SU-DHL-6 (cell line): ENCODE data around the gene WASF3.

ENCODE experiments used
- H2AFZ ChIP-seq: fragments of 200-600 bp; sonication (generic); 2 replicates; pipeline ENCODE4 v1.6.1; 2014; ENCODE audit warnings: low read depth, mild to moderate bottlenecking, moderate library complexity, mixed read lengths, antibody characterized with exemption, low read length; ENCODE audit not compliant: severe bottlenecking
- H3F3A ChIP-seq: fragments of 200-600 bp; shearing (Covaris generic); 2 replicates; pipeline ENCODE4 v1.6.0; 2016; ENCODE audit warnings: antibody characterized with exemption, mild to moderate bottlenecking; ENCODE audit not compliant: insufficient read depth
- H3K27ac ChIP-seq: fragments of 200-600 bp; sonication (generic); 2 replicates; pipeline ENCODE4 v1.5.1; 2016; ENCODE audit warnings: low read depth, mild to moderate bottlenecking, low read length, moderate library complexity, mixed read lengths
- H3K27me3 ChIP-seq: fragments of 200-600 bp; sonication (generic), shearing (Covaris generic); 2 replicates; pipeline ENCODE4 v1.6.0; 2014; ENCODE audit warnings: mild to moderate bottlenecking, low read length
- H3K36me3 ChIP-seq: fragments of 200-600 bp; sonication (generic); 2 replicates; pipeline ENCODE4 v1.6.1; 2014; ENCODE audit warnings: mild to moderate bottlenecking, low read length, mixed read lengths
- H3K4me2 ChIP-seq: fragments of 300-600, 200-600 bp; shearing (Covaris generic), sonication (generic); 2 replicates; pipeline ENCODE4 v1.6.0; 2014; ENCODE audit warnings: low read length, low read depth, mild to moderate bottlenecking; ENCODE audit not compliant: poor library complexity, severe bottlenecking
- H3K4me3 ChIP-seq: fragments of 200-600 bp; sonication (generic); 2 replicates; pipeline ENCODE4 v1.5.1; 2014; ENCODE audit warnings: antibody characterized with exemption, low read length, mild to moderate bottlenecking, mixed read lengths; ENCODE audit not compliant: insufficient read depth, poor library complexity, severe bottlenecking
- H3K79me2 ChIP-seq: fragments of 200-600 bp; sonication (generic); 2 replicates; pipeline ENCODE4 v1.6.1; 2014; ENCODE audit warnings: mild to moderate bottlenecking, low read length, moderate library complexity; ENCODE audit not compliant: insufficient read depth
- H3K9ac ChIP-seq: fragments of 200-600 bp; sonication (generic); 2 replicates; pipeline ENCODE4 v1.7.0; 2014; ENCODE audit warnings: mild to moderate bottlenecking, low read length
- H3K9me2 ChIP-seq: fragments of 200-600 bp; sonication (generic); replicated peaks from 2 replicates; pipeline ENCODE4 v1.6.1; 2014; ENCODE audit warnings: low read length; ENCODE audit not compliant: insufficient read depth
- H3K9me3 ChIP-seq: fragments of 200-600 bp; sonication (generic); 2 replicates; pipeline ENCODE4 v1.6.1; 2014; ENCODE audit warnings: low read length, mixed read lengths; ENCODE audit not compliant: insufficient read depth
- H4K20me1 ChIP-seq: fragments of 200-600 bp; sonication (generic); 2 replicates; pipeline ENCODE4 v1.6.1; 2014; ENCODE audit warnings: low read depth, mild to moderate bottlenecking, antibody characterized with exemption, low read length, moderate library complexity, mixed read lengths
- CTCF ChIP-seq: fragments of 200-600 bp; sonication (generic); IDR thresholded peaks from one replicate; pipeline ENCODE4 v1.5.1; 2017; ENCODE audit warnings: antibody characterized with exemption, mild to moderate bottlenecking, low read length, moderate library complexity; ENCODE audit not compliant: insufficient read depth, poor library complexity, severe bottlenecking
- EZH2phosphoT487 ChIP-seq: fragments of 200-600 bp; sonication (generic), shearing (Covaris generic); conservative IDR thresholded peaks from 2 replicates; pipeline ENCODE4 v1.6.1; 2018; ENCODE audit warnings: mild to moderate bottlenecking, antibody characterized with exemption, low read length, moderate library complexity, mixed read lengths

The WASF3 gene

GRCh38 chr13:26708007-26708297 is 150.5 kb downstream of the WASF3 start:
- no peaks in the 10 kb centered on the region for H3F3A ChIP-seq
- TF ChIP-seq CTCF (no peak), EZH2phosphoT487 (no peak)
- H3K36me3 ChIP-seq = no peaks in the 10 kb centered on the region
- H2AFZ ChIP-seq = no peak overlapping the region
- H3K9me3 ChIP-seq = no peaks in the 10 kb centered on the region
- no peaks in the 10 kb centered on the region for H4K20me1 ChIP-seq
- no peaks in the 10 kb centered on the region for H3K27me3 ChIP-seq
- H3K4me3 ChIP-seq = no peak overlapping the region
- no peak overlapping the region for H3K27ac ChIP-seq
- H3K4me2 ChIP-seq = no peak overlapping the region
- H3K9me2 ChIP-seq = no peaks in the 10 kb centered on the region
- H3K9ac ChIP-seq = no peak overlapping the region
- no peaks in the 10 kb centered on the region for H3K79me2 ChIP-seq

GRCh38 chr13:26709461-26709860 is 152.0 kb downstream of the WASF3 start:
- no peaks in the 10 kb centered on the region for H3K9me3 ChIP-seq
- H3K4me2 ChIP-seq = no peak overlapping the region
- H3F3A ChIP-seq = no peaks in the 10 kb centered on the region
- no peak overlapping the region for H2AFZ ChIP-seq
- no peak for TF ChIP-seq CTCF
- no peak for TF ChIP-seq EZH2phosphoT487
- no peak overlapping the region for H3K27ac ChIP-seq
- no peak overlapping the region for H3K9ac ChIP-seq
- H3K79me2 ChIP-seq = no peaks in the 10 kb centered on the region
- H3K9me2 ChIP-seq = no peaks in the 10 kb centered on the region
- H4K20me1 ChIP-seq = no peaks in the 10 kb centered on the region
- no peaks in the 10 kb centered on the region for H3K36me3 ChIP-seq
- no peak overlapping the region for H3K4me3 ChIP-seq
- no peaks in the 10 kb centered on the region for H3K27me3 ChIP-seq

- Histone ChIP-seq H3K27me3 (no peaks in the 10 kb centered on the region), H3F3A (no peaks in the 10 kb centered on the region), H3K27ac (no peak overlapping the region), H4K20me1 (no peaks in the 10 kb centered on the region), H2AFZ (no peak overlapping the region), H3K4me3 (no peak overlapping the region), H3K36me3 (no peaks in the 10 kb centered on the region), H3K4me2 (no peak overlapping the region), H3K79me2 (no peaks in the 10 kb centered on the region), H3K9me3 (no peaks in the 10 kb centered on the region), H3K9ac (no peak overlapping the region), H3K9me2 (no peaks in the 10 kb centered on the region)
- TF ChIP-seq EZH2phosphoT487 (no peak), CTCF (no peak)
These were observed 152.7 kb downstream of the WASF3 start for GRCh38 chr13:26710166-26710565.

DNA sequence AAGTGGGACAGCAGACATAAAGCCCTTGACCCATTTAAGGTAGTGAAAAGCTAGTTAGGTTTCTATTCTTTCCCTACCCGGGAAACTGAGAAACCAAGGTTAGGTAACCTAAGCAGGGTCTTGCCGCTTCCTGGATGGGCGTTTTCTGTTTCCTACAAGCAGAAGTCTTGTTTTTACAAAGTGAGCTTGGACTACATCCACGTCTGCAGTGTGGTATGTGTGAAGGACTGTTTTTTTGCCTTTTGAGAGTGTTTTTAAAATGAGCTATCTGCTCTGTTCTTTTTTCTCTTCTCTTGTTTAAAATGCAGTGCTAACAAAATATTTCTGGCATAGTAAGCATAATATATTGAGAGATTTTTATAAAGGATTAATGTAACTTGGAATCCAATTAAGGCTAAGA is 153.7 kb downstream of the WASF3 start:
- no peaks in the 10 kb centered on the region for H3F3A ChIP-seq
- H3K4me3 ChIP-seq = no peak overlapping the region
- H3K36me3 ChIP-seq = no peaks in the 10 kb centered on the region

More for the DNA sequence above, 153.7 kb downstream of the WASF3 start:
- Histone ChIP-seq H2AFZ (no peak overlapping the region), H3K9ac (no peak overlapping the region), H3K9me2 (no peaks in the 10 kb centered on the region), H3K4me2 (no peak overlapping the region), H3K79me2 (no peaks in the 10 kb centered on the region), H3K9me3 (no peaks in the 10 kb centered on the region), H4K20me1 (no peaks in the 10 kb centered on the region), H3K27me3 (no peaks in the 10 kb centered on the region), H3K27ac (no peak overlapping the region)
- TF ChIP-seq EZH2phosphoT487 (no peak), CTCF (no peak)
